RWPE1 (cell line): ENCODE measurements around the gene EFCAB7.

Source experiments
- CTCF ChIA-PET: fragments of 350-600 bp; sonication (Branson Sonifier 250); formaldehyde crosslinking; extraction: SDS; loops from one replicate; lab custom pipeline; 2021; lab: Yijun Ruan, JAX
- POLR2A ChIA-PET: fragments of 400-600 bp; formaldehyde crosslinking; extraction: SDS; loops from one replicate; lab custom pipeline; 2020; ENCODE audit warnings: antibody characterized with exemption; ENCODE audit not compliant: low non-redundant PET; lab: Yijun Ruan, JAX
- DNase-seq: peaks from one replicate; pipeline ENCODE4 v3.0.0; 2012; ENCODE audit warnings: low spot score
- H3K27ac ChIP-seq: fragments of 450-650 bp; 2 replicates; pipeline ENCODE4 v1.5.1; 2017
- CTCF ChIP-seq: fragments of 450-650 bp; conservative IDR thresholded peaks from 2 replicates; pipeline ENCODE4 v1.5.1; 2017; ENCODE audit warnings: low read depth, mild to moderate bottlenecking

Gene EFCAB7

GRCh38 chr1:63595435-63595834 is 72.1 kb downstream of the EFCAB7 start:
- POLR2A ChIA-PET, result no interaction called here
- H3K27ac ChIP-seq, result no peak overlapping the region
- DNase-seq, result no peak
- CTCF ChIA-PET, result no interaction called here
- no peak for TF ChIP-seq CTCF

- DNase-seq, result no peak
- H3K27ac ChIP-seq, result no peak overlapping the region
- TF ChIP-seq CTCF, result no peak
- ChIA-PET CTCF (no interaction called here), POLR2A (no interaction called here)
Measured at GRCh38 chr1:63599799-63600198, 76.5 kb downstream of the EFCAB7 start.

- ChIA-PET CTCF (interaction anchor here (0.5 kb wide), 1 partner anchor 485 kb away, joined by 3 read pairs; no protein-coding TSS in a partner anchor), POLR2A (no interaction called here)
- H3K27ac ChIP-seq, result no peak overlapping the region
- no peak for TF ChIP-seq CTCF
- no peak for DNase-seq
Measured at GRCh38 chr1:63600248-63600647, 76.9 kb downstream of the EFCAB7 start.

GRCh38 chr1:63601061-63601460 is 77.7 kb downstream of the EFCAB7 start:
- no peak overlapping the region for H3K27ac ChIP-seq
- DNase-seq, result no peak
- POLR2A ChIA-PET, result no interaction called here
- CTCF ChIA-PET, result interaction anchor here (0.6 kb wide), 1 partner anchor 78 kb away, joined by 3 read pairs; no protein-coding TSS in a partner anchor
- TF ChIP-seq CTCF, result no peak

GRCh38 chr1:63601463-63601862 is 78.1 kb downstream of the EFCAB7 start:
- no peak overlapping the region for H3K27ac ChIP-seq
- DNase-seq, result no peak
- ChIA-PET CTCF (interaction anchor here (0.6 kb wide), 1 partner anchor 79 kb away, joined by 3 read pairs; no protein-coding TSS in a partner anchor), POLR2A (no interaction called here)
- no peak for TF ChIP-seq CTCF

- H3K27ac ChIP-seq, result no peak overlapping the region
- CTCF ChIA-PET, result no interaction called here
- POLR2A ChIA-PET, result no interaction called here
- TF ChIP-seq CTCF, result no peak
- no peak for DNase-seq
Measured at GRCh38 chr1:63601912-63602311, 78.6 kb downstream of the EFCAB7 start.
